HFFc6 (cell line): ENCODE data around the gene MRPS27. TPM values are rescaled to one million over a fixed set of nuclear protein-coding genes. Genes with fewer than 3 reads are reported as not detected.
A peak's percentile ranks its signal among the peaks of the same experiment; 100 is the strongest.

ENCODE experiments used
- DNase-seq: peaks from one replicate; pipeline ENCODE4 v3.0.0-alpha.2; 2018
- H3K27ac Mint-ChIP-seq: 2 replicates; pipeline ENCODE4 v1.8.0; 2020; ENCODE audit warnings: mild to moderate bottlenecking, mixed read lengths
- H3K27me3 Mint-ChIP-seq: 2 replicates; pipeline ENCODE4 v1.8.0; 2021; ENCODE audit warnings: mild to moderate bottlenecking, moderate library complexity, mixed read lengths; ENCODE audit not compliant: insufficient read depth
- H3K36me3 Mint-ChIP-seq: 2 replicates; pipeline ENCODE4 v1.8.0; 2021; ENCODE audit warnings: low read depth, mixed read lengths
- H3K4me1 Mint-ChIP-seq: 2 replicates; pipeline ENCODE4 v1.8.0; 2020; ENCODE audit warnings: low read depth, mixed read lengths
- H3K4me3 Mint-ChIP-seq: 2 replicates; pipeline ENCODE4 v1.8.0; 2020; ENCODE audit warnings: mild to moderate bottlenecking, moderate library complexity, mixed read lengths
- H3K9me3 Mint-ChIP-seq: 2 replicates; pipeline ENCODE4 v1.8.0; 2020; ENCODE audit warnings: mild to moderate bottlenecking, mixed read lengths
- CTCF ChIP-seq: fragments of 200-600 bp; sonication (generic); IDR thresholded peaks from 2 replicates; pipeline ENCODE4 v1.5.0; 2021; ENCODE audit warnings: antibody characterized with exemption, mild to moderate bottlenecking
- total RNA-seq, 6 experiments: library from RNA; stranded (reverse); fragmentation: NEBNext Ultra II Directional; extraction: Animal tissue kit (Norgen Biotek cat#: 25700); gene quantifications; 2 replicates in 1 of 6; 3 replicates in 5 of 6; pipeline ENCODE4 v1.2.3, GENCODE V29; 2021

MRPS27 gene
- total RNA-seq, 6 experiments from 2014 or later, result 46.1 to 74.1 (median 57.9) TPM

DNA sequence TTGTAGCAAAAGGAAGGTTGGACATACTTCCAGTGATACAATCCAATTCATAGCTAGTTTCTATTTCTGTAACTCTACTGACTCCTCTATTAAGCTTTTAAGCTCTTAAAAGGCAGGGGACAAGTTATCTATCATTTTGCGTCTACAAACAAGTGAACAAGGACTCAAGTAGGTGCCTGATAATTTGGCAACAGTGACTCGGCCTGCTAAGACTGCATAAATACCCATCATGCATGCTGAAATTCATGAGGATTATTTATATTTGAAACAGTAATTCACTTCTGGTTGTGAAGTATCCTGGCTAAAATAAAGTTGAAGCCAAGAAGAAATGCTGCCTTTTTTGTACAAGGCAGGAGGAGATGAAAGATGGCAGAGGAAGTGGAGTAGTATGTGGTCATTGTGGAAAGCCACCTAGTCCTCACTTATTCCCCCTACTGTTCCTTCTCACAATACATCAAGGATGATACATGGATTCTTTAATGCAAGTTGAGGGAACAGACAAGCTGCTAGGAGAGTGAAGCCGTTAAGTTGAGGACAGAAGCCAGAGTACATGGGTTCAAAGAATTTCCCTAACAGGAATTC is 74.0 kb downstream of the MRPS27 start:
- no peaks in the 10 kb centered on the region for H3K9me3 Mint-ChIP-seq
- peak; percentile 9 for DNase-seq
- H3K27me3 Mint-ChIP-seq, result no peaks in the 10 kb centered on the region; the same call in 1 of the 2 replicates
- peak overlapping the region; percentile 75 for H3K4me3 Mint-ChIP-seq
- H3K4me1 Mint-ChIP-seq, result peaks cover 66% of the 10 kb centered on the region
- peak overlapping the region; percentile 74 for H3K27ac Mint-ChIP-seq
- H3K36me3 Mint-ChIP-seq, result no peaks in the 10 kb centered on the region
- TF ChIP-seq CTCF, result no peak

DNA sequence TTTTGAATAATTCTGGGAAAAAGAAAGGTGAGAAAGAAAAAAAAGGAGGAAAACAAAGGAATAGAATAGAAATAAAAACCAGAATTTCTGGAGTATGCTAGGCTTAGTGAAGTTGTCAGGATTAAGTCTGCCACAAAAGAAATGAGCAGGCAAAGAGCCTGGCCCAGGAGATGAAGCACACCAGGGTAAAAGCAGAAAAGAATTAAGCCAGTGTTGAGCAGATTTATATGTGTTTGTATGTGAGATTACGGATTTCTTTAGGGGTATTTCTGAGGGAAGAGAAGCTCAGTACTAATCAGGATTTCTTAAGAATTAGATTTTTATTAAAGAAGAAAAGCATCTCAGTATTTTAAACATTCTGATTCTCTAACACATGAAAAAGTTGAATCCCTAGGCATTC is 74.5 kb downstream of the MRPS27 start:
- H3K9me3 Mint-ChIP-seq, result no peaks in the 10 kb centered on the region
- H3K36me3 Mint-ChIP-seq, result no peaks in the 10 kb centered on the region
- no peak overlapping the region for H3K4me3 Mint-ChIP-seq
- peaks cover 61% of the 10 kb centered on the region for H3K4me1 Mint-ChIP-seq
- peak overlapping the region; percentile 24 for H3K27ac Mint-ChIP-seq
- no peak for DNase-seq
- H3K27me3 Mint-ChIP-seq, result no peaks in the 10 kb centered on the region
- TF ChIP-seq CTCF, result no peak

- peak; percentile 60 for DNase-seq
- Mint-ChIP-seq H3K27me3 (no peaks in the 10 kb centered on the region), H3K27ac (peak overlapping the region; percentile 23; the same call in 1 of the 2 replicates), H3K4me1 (peaks cover 55% of the 10 kb centered on the region), H3K36me3 (no peaks in the 10 kb centered on the region), H3K4me3 (no peak overlapping the region), H3K9me3 (no peaks in the 10 kb centered on the region)
- TF ChIP-seq CTCF, result peak; percentile 74
Observed at GRCh38 chr5:72244862-72245371, 75.1 kb downstream of the MRPS27 start.

DNA sequence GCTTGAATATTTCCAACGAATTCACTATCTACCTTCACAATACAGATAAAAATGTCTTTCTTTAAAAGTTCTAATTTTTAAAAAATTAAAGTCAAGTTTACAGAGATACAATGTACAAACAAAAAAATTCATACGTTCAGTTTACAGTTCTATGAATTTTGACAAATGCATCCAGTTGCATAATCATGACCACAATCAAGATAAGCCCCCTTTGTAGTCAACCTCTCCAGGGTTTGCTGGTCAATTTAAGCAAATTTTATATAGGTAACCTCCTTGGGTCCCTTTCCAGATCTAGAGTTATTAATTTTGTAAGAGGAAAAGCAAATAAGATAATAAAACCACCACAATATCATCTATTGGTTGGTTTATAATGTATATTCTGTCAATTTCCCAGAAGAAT is 76.3 kb downstream of the MRPS27 start:
- no peaks in the 10 kb centered on the region for H3K9me3 Mint-ChIP-seq
- no peak overlapping the region for H3K4me3 Mint-ChIP-seq
- H3K27ac Mint-ChIP-seq, result no peak overlapping the region
- H3K36me3 Mint-ChIP-seq, result no peaks in the 10 kb centered on the region
- H3K4me1 Mint-ChIP-seq, result peaks cover 49% of the 10 kb centered on the region
- H3K27me3 Mint-ChIP-seq, result no peaks in the 10 kb centered on the region
- no peak for DNase-seq
- no peak for TF ChIP-seq CTCF

DNA sequence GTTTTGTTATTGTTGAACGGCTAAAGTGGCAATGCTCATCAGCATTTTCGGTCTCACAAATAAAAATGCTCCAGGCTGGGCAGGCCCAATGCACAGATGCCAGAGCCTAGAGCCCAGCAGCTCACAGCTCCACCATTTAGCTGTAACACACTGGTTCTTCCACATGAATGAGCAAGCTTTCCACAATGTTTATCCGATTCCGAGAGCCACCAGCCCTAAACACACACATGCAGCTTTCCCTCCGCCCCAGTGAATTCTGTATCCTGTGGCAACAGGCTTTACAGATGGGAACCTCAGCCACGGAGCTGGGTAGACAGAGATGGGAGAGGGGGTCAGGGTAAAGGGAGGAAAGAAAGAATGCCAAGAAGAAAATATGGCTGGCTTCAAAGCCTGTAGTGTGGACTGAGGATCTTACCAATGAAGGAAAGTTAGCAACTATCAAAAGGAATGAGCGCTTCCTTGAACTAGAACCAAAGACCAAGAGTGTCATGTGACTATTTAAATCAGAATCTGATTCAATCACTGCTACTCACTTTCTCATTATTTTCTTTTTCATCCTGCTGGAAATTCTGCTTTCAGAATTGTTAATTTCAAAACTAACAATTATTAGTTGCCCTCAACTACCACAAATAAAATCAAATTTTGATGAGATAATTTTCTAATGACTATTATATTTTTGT is 77.1 kb downstream of the MRPS27 start:
- Mint-ChIP-seq H3K27ac (no peak overlapping the region), H3K36me3 (no peaks in the 10 kb centered on the region; the same call in 1 of the 2 replicates), H3K27me3 (no peaks in the 10 kb centered on the region), H3K4me1 (peaks cover 42% of the 10 kb centered on the region), H3K9me3 (no peaks in the 10 kb centered on the region), H3K4me3 (no peak overlapping the region)
- TF ChIP-seq CTCF, result no peak
- DNase-seq, result no peak
